Measurements from ENCODE around the gene CCZ1B. TPM values are rescaled to one million over a fixed set of nuclear protein-coding genes. Genes with fewer than 3 reads are reported as not detected.
"Not testable (repeated sequence)": the region's sequence is repeated elsewhere in the genome, so short reads cannot be mapped to it uniquely, and the experiment has no call there.

The CCZ1B gene
- total RNA-seq, 1 experiment from 2014 or later: 77.0 TPM

DNA sequence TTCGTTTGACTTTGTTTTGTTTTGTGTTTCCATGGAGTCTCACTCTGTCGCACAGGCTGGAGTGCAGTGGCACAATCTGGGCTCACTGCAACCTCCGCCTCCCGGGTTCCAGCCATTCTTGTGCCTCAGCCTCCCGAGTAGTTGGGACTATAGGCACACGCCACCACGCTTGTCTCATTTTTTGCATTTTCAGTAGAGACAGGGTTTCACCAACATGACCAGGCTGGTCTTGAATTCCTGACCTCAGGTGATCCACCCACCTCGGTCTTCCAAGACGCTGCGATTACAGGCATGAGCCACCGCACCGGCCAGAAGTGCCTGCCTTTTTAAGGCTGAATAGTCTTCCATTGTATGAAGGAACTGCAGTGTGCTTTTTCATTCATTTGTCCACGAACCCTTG is 36.8 kb upstream of the CCZ1B start:
- not testable (repeated sequence) for H3K4ac ChIP-seq (ENCODE audit: low read depth, low read length); H3K27ac ChIP-seq (ENCODE audit: insufficient read length, low read depth, low read length); H4K20me1 ChIP-seq (ENCODE audit: control insufficient read depth, insufficient read depth, insufficient read length); H3K36me3 Mint-ChIP-seq (ENCODE audit: insufficient read depth in 1 of 3, low read depth in 3 of 3); H2AK5ac ChIP-seq (ENCODE audit: insufficient read length, low read length); H3K4me3 Mint-ChIP-seq; H3K56ac ChIP-seq (ENCODE audit: insufficient read length, low read depth, low read length); H3K27me3 ChIP-seq (ENCODE audit: insufficient read depth, low read length); H3K9me3 Mint-ChIP-seq; H3K4me2 ChIP-seq (ENCODE audit: insufficient read depth, insufficient read length, low read length); H3K9ac ChIP-seq (ENCODE audit: extremely low read depth, insufficient read length, low read length); H4K5ac ChIP-seq (ENCODE audit: insufficient read length, low read depth, low read length); H4K91ac ChIP-seq (ENCODE audit: insufficient read length, low read depth, low read length); H3K4me1 Mint-ChIP-seq; H3K23me2 ChIP-seq (ENCODE audit: insufficient read length, low read depth, low read length, poor library complexity, severe bottlenecking); H3K18ac ChIP-seq (ENCODE audit: insufficient read length, low read depth, low read length); H2BK20ac ChIP-seq (ENCODE audit: low read depth, low read length, poor library complexity, severe bottlenecking); H4K8ac ChIP-seq (replicated peaks; ENCODE audit: insufficient read length, low read depth, low read length); H2BK12ac ChIP-seq (ENCODE audit: insufficient read length, low read depth, low read length); DNase-seq; H2AFZ ChIP-seq (ENCODE audit: low read length); H3K9me3 ChIP-seq (ENCODE audit: control insufficient read depth, low read depth, low read length); H3K79me2 ChIP-seq (ENCODE audit: insufficient read depth, low read length); H3K23ac ChIP-seq (ENCODE audit: insufficient read length, low read depth, low read length); H3K27me3 Mint-ChIP-seq (ENCODE audit: low read depth); H2BK5ac ChIP-seq (ENCODE audit: insufficient read length, low read length); H3K4me1 ChIP-seq (ENCODE audit: insufficient read depth, low read length); H2BK15ac ChIP-seq (ENCODE audit: low read depth, low read length); H3K27ac Mint-ChIP-seq; H3T11ph ChIP-seq (ENCODE audit: low read length); H3K14ac ChIP-seq (ENCODE audit: insufficient read depth, low read length); H3K79me1 ChIP-seq (ENCODE audit: insufficient read depth, low read depth, low read length, poor library complexity, severe bottlenecking); H2BK120ac ChIP-seq (ENCODE audit: low read depth, low read length, poor library complexity, severe bottlenecking)
- no CpG with 5 or more reads among the region's 13 CpGs for WGBS (ENCODE audit: extremely low coverage, insufficient read length, low lambda C conversion rate)

Data from H9 (cell line).